Measurements from ENCODE around the gene FDX1. TPM values are rescaled to one million over a fixed set of nuclear protein-coding genes. Genes with fewer than 3 reads are reported as not detected.

FDX1 gene
- total RNA-seq, 3 donors from 2014 or later (not counting 1 experiment from before 2014, with no cell fraction given): 6.7 to 7.9 (median 7.8) TPM

- TF ChIP-seq CTCF (IDR thresholded peaks at IDR 0.05): no peak
These were observed 48.7 kb downstream of the FDX1 start for GRCh38 chr11:110478410-110478809.

GRCh38 chr11:110479108-110480101, 49.7 kb downstream of the FDX1 start:
- TF ChIP-seq CTCF (IDR thresholded peaks at IDR 0.05): no peak
- H3K4me3 ChIP-seq (ENCODE audit: low read length): no peak overlapping the region
- no peak overlapping the region for H3K27ac Mint-ChIP-seq
- 82% methylated on average over 4 of the region's 5 CpGs for WGBS (ENCODE audit: insufficient coverage)
- peak in 1 of 2 donors; percentile 41 for DNase-seq
- no peaks in the 10 kb centered on the region for H3K27me3 ChIP-seq (ENCODE audit: control insufficient read depth, insufficient read depth, low read length)
- no peaks in the 10 kb centered on the region for H3K9me3 Mint-ChIP-seq
- ATAC-seq: no peak
- no peak overlapping the region for H3K27ac ChIP-seq (ENCODE audit: low read length)
- no peaks in the 10 kb centered on the region for H3K36me3 Mint-ChIP-seq
- no peaks in the 10 kb centered on the region for H3K36me3 ChIP-seq (ENCODE audit: control insufficient read depth, insufficient read depth, low read length)
- no peaks in the 10 kb centered on the region for H3K9me3 ChIP-seq (ENCODE audit: control insufficient read depth, insufficient read depth, low read length)
- peaks cover 8% of the 10 kb centered on the region for H3K4me1 ChIP-seq (ENCODE audit: control insufficient read depth, insufficient read depth, low read length)
- peaks cover 4 to 6% of the 10 kb centered on the region in 2 donors for H3K4me1 Mint-ChIP-seq
- no peak overlapping the region for H3K4me3 Mint-ChIP-seq
- H3K27me3 Mint-ChIP-seq (ENCODE audit: low read depth in 2 of 2): no peaks in the 10 kb centered on the region
- intact Hi-C loops (cut with micrococcal nuclease): no loop called here

More at GRCh38 chr11:110478410-110478809, 48.7 kb downstream of the FDX1 start:
- no peaks in the 10 kb centered on the region for H3K36me3 ChIP-seq (ENCODE audit: control insufficient read depth, insufficient read depth, low read length)
- no peak overlapping the region for H3K4me3 ChIP-seq (ENCODE audit: low read length)
- no peaks in the 10 kb centered on the region for H3K9me3 Mint-ChIP-seq
- peaks cover 8% of the 10 kb centered on the region for H3K4me1 ChIP-seq (ENCODE audit: control insufficient read depth, insufficient read depth, low read length)
- peaks cover 4 to 6% of the 10 kb centered on the region in 2 donors for H3K4me1 Mint-ChIP-seq
- H3K27me3 ChIP-seq (ENCODE audit: control insufficient read depth, insufficient read depth, low read length): no peaks in the 10 kb centered on the region
- intact Hi-C loops (cut with micrococcal nuclease): no loop called here
- H3K9me3 ChIP-seq (ENCODE audit: control insufficient read depth, insufficient read depth, low read length): no peaks in the 10 kb centered on the region
- H3K27ac Mint-ChIP-seq: no peak overlapping the region
- DNase-seq: no peak
- no peak overlapping the region for H3K4me3 Mint-ChIP-seq
- no peak overlapping the region for H3K27ac ChIP-seq (ENCODE audit: low read length)
- no peaks in the 10 kb centered on the region for H3K36me3 Mint-ChIP-seq
- WGBS (ENCODE audit: insufficient coverage): 88% methylated on average over 12 of the region's 12 CpGs
- H3K27me3 Mint-ChIP-seq (ENCODE audit: low read depth in 2 of 2): no peaks in the 10 kb centered on the region
- no peak for ATAC-seq

GRCh38 chr11:110481523-110481922, 51.8 kb downstream of the FDX1 start:
- H3K4me3 ChIP-seq (ENCODE audit: low read length): no peak overlapping the region
- no peaks in the 10 kb centered on the region for H3K9me3 ChIP-seq (ENCODE audit: control insufficient read depth, insufficient read depth, low read length)
- no peak for DNase-seq
- no peak overlapping the region for H3K4me3 Mint-ChIP-seq
- H3K9me3 Mint-ChIP-seq: no peaks in the 10 kb centered on the region
- H3K27me3 ChIP-seq (ENCODE audit: control insufficient read depth, insufficient read depth, low read length): no peaks in the 10 kb centered on the region
- intact Hi-C loops (cut with micrococcal nuclease): no loop called here
- WGBS (ENCODE audit: insufficient coverage): 99% methylated on average over 5 of the region's 5 CpGs
- H3K36me3 ChIP-seq (ENCODE audit: control insufficient read depth, insufficient read depth, low read length): no peaks in the 10 kb centered on the region
- TF ChIP-seq CTCF (IDR thresholded peaks at IDR 0.05): no peak
- H3K4me1 ChIP-seq (ENCODE audit: control insufficient read depth, insufficient read depth, low read length): peaks cover 8% of the 10 kb centered on the region
- peaks cover 4 to 6% of the 10 kb centered on the region in 2 donors for H3K4me1 Mint-ChIP-seq
- H3K27ac ChIP-seq (ENCODE audit: low read length): no peak overlapping the region
- H3K27ac Mint-ChIP-seq: no peak overlapping the region
- no peak for ATAC-seq
- no peaks in the 10 kb centered on the region for H3K36me3 Mint-ChIP-seq
- H3K27me3 Mint-ChIP-seq (ENCODE audit: low read depth in 2 of 2): no peaks in the 10 kb centered on the region

Data from natural killer cell (primary cell).